ENCODE measurements around the gene SDHB. TPM values are rescaled to one million over a fixed set of nuclear protein-coding genes. Genes with fewer than 3 reads are reported as not detected.

The SDHB gene
- total RNA-seq, 6 experiments from 2014 or later, result 139 to 244 (median 178) TPM

GRCh38 chr1:17095141-17095540 is 41.3 kb upstream of the SDHB start:
- no peak for TF ChIP-seq CTCF (IDR thresholded peaks at IDR 0.05)
- no peak for TF ChIP-seq POLR2A (IDR thresholded peaks at IDR 0.05)

GRCh38 chr1:17094664-17095063 is 40.8 kb upstream of the SDHB start:
- H3K27me3 ChIP-seq, result no peaks in the 10 kb centered on the region
- DNase-seq (no peak), ATAC-seq (no peak)
- H3K4me1 ChIP-seq, result no peaks in the 10 kb centered on the region
- WGBS (ENCODE audit: insufficient coverage, low coverage, low lambda C conversion rate, missing lambda C conversion rate), result 79% methylated on average over 4 of the region's 5 CpGs
- no peaks in the 10 kb centered on the region for H3K9me3 ChIP-seq
- intact Hi-C loops (cut with DNase I), result no loop called here
- H3K36me3 ChIP-seq, result no peaks in the 10 kb centered on the region
- TF ChIP-seq CTCF (IDR thresholded peaks at IDR 0.05) (no peak), POLR2A (IDR thresholded peaks at IDR 0.05) (no peak)
- no peak overlapping the region for H3K27ac ChIP-seq
- H3K4me3 ChIP-seq, result no peak overlapping the region

More at GRCh38 chr1:17095141-17095540, 41.3 kb upstream of the SDHB start:
- DNase-seq (no peak), ATAC-seq (no peak)
- Histone ChIP-seq H3K27me3 (no peaks in the 10 kb centered on the region), H3K4me3 (no peak overlapping the region), H3K36me3 (no peaks in the 10 kb centered on the region), H3K27ac (no peak overlapping the region), H3K9me3 (no peaks in the 10 kb centered on the region), H3K4me1 (no peaks in the 10 kb centered on the region)
- intact Hi-C loops (cut with DNase I), result no loop called here
- WGBS (ENCODE audit: insufficient coverage, low coverage, low lambda C conversion rate, missing lambda C conversion rate), result 0% methylated on average over 2 of the region's 4 CpGs

- no peaks in the 10 kb centered on the region for H3K4me1 ChIP-seq
- no peaks in the 10 kb centered on the region for H3K27me3 ChIP-seq
- no peak for ATAC-seq
- TF ChIP-seq CTCF (IDR thresholded peaks at IDR 0.05), result no peak
- TF ChIP-seq POLR2A (IDR thresholded peaks at IDR 0.05), result no peak
- intact Hi-C loops (cut with DNase I), result no loop called here
- H3K4me3 ChIP-seq, result no peak overlapping the region
- H3K9me3 ChIP-seq, result no peaks in the 10 kb centered on the region
- no peak overlapping the region for H3K27ac ChIP-seq
- no peak for DNase-seq
- no peaks in the 10 kb centered on the region for H3K36me3 ChIP-seq
- 88% methylated on average over 4 of the region's 8 CpGs for WGBS (ENCODE audit: insufficient coverage, low coverage, low lambda C conversion rate, missing lambda C conversion rate)
These were observed 40.1 kb upstream of the SDHB start for GRCh38 chr1:17093822-17094393.

- ATAC-seq, result peak in 2 of 4 donors; percentile 34 to 46
- WGBS (ENCODE audit: insufficient coverage, low coverage, low lambda C conversion rate, missing lambda C conversion rate), result 78% methylated on average over 6 of the region's 7 CpGs
- no peak overlapping the region for H3K4me3 ChIP-seq
These were observed 37.4 kb upstream of the SDHB start for GRCh38 chr1:17091252-17091651.

More at GRCh38 chr1:17091252-17091651, 37.4 kb upstream of the SDHB start:
- H3K27me3 ChIP-seq, result no peaks in the 10 kb centered on the region
- H3K27ac ChIP-seq, result no peak overlapping the region
- DNase-seq, result no peak
- H3K4me1 ChIP-seq, result no peaks in the 10 kb centered on the region
- H3K9me3 ChIP-seq, result no peaks in the 10 kb centered on the region
- H3K36me3 ChIP-seq, result no peaks in the 10 kb centered on the region
- TF ChIP-seq CTCF (IDR thresholded peaks at IDR 0.05) (no peak), POLR2A (IDR thresholded peaks at IDR 0.05) (no peak)
- intact Hi-C loops (cut with DNase I), result no loop called here

All from right lobe of liver (tissue), 6 donors.